Brain microvascular endothelial cell (primary cell): ENCODE results near the gene MMRN2.

Source experiments
- DNase-seq: peaks from one replicate; pipeline ENCODE4 v3.0.0-alpha.2; 2020
- H3K27ac ChIP-seq: fragments of 250-450 bp; sonication (Bioruptor Pico); 2 replicates; pipeline ENCODE4 v1.5.1; 2020; ENCODE audit warnings: mild to moderate bottlenecking, moderate library complexity
- H3K27me3 ChIP-seq: fragments of 250-450 bp; sonication (Bioruptor Pico); replicated peaks from 2 replicates; pipeline ENCODE4 v1.5.1; 2020; ENCODE audit warnings: mild to moderate bottlenecking
- H3K36me3 ChIP-seq: fragments of 250-450 bp; sonication (Bioruptor Pico); replicated peaks from 2 replicates; pipeline ENCODE4 v1.5.1; 2020; ENCODE audit warnings: mild to moderate bottlenecking
- H3K4me3 ChIP-seq: 2 replicates; pipeline ENCODE4 v1.5.1; 2011; ENCODE audit warnings: low read depth, mild to moderate bottlenecking, control low read depth, low read length, moderate library complexity
- CTCF ChIP-seq: IDR thresholded peaks from 2 replicates; pipeline ENCODE4 v1.5.1; 2011; ENCODE audit warnings: low read depth, mild to moderate bottlenecking, moderate library complexity, low read length, control low read depth, inconsistent platforms; ENCODE audit errors: missing control alignments
- in situ Hi-C: cut with HindIII; loops from 2 replicates; pipeline ENCODE4 v1.10.0; 2017; ENCODE audit warnings: low sequenced_read_pairs, low pct_ligation_motif_present

The MMRN2 gene

GRCh38 chr10:86965986-86966654 is 8.7 kb upstream of the MMRN2 start:
- Histone ChIP-seq H3K27ac (no peak overlapping the region), H3K36me3 (no peaks in the 10 kb centered on the region), H3K4me3 (no peak overlapping the region), H3K27me3 (no peaks in the 10 kb centered on the region)
- in situ Hi-C loops: no loop called here
- TF ChIP-seq CTCF: no peak
- no peak for DNase-seq

- no peak for DNase-seq
- in situ Hi-C loops: no loop called here
- no peaks in the 10 kb centered on the region for H3K36me3 ChIP-seq
- no peak overlapping the region for H3K4me3 ChIP-seq
- H3K27ac ChIP-seq: no peak overlapping the region
- no peak for TF ChIP-seq CTCF
- no peaks in the 10 kb centered on the region for H3K27me3 ChIP-seq
Observed at GRCh38 chr10:86964847-86965190, 7.4 kb upstream of the MMRN2 start.

- no peak overlapping the region for H3K27ac ChIP-seq
- no peaks in the 10 kb centered on the region for H3K36me3 ChIP-seq
- in situ Hi-C loops: no loop called here
- H3K27me3 ChIP-seq: no peaks in the 10 kb centered on the region
- TF ChIP-seq CTCF: no peak
- no peak overlapping the region for H3K4me3 ChIP-seq
- DNase-seq: no peak
Observed at GRCh38 chr10:86964061-86964846, 6.8 kb upstream of the MMRN2 start.

GRCh38 chr10:86963341-86963919 is 6.0 kb upstream of the MMRN2 start:
- TF ChIP-seq CTCF: no peak
- no peak for DNase-seq
- Histone ChIP-seq H3K27ac (no peak overlapping the region), H3K36me3 (no peaks in the 10 kb centered on the region), H3K4me3 (no peak overlapping the region), H3K27me3 (no peaks in the 10 kb centered on the region)
- in situ Hi-C loops: no loop called here

DNA sequence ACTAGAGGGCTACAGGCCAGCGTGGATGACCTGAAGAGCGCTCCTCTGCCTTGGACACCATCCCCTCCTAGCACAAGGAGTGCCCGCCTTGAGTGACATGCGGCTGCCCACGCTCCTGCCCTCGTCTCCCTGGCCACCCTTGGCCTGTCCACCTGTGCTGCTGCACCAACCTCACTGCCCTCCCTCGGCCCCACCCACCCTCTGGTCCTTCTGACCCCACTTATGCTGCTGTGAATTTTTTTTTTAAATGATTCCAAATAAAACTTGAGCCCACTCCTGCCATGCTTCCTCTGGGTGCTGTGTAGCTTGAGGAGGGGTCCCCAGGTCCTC is 5.5 kb upstream of the MMRN2 start:
- Histone ChIP-seq H3K27me3 (no peaks in the 10 kb centered on the region), H3K27ac (no peak overlapping the region), H3K36me3 (no peaks in the 10 kb centered on the region), H3K4me3 (no peak overlapping the region)
- in situ Hi-C loops: no loop called here
- no peak for DNase-seq
- TF ChIP-seq CTCF: no peak
